Mucosa of stomach (tissue), 1 donor: Measurements from ENCODE around the gene PRMT1.

Experiments
- H3K27me3 ChIP-seq: one replicate; pipeline ENCODE4 v1.7.0; 2013; ENCODE audit warnings: mild to moderate bottlenecking, low read length; ENCODE audit not compliant: control insufficient read depth, insufficient read depth
- H3K36me3 ChIP-seq: one replicate; pipeline ENCODE4 v1.7.0; 2013; ENCODE audit warnings: low read length; ENCODE audit not compliant: control insufficient read depth, insufficient read depth
- H3K4me1 ChIP-seq: one replicate; pipeline ENCODE4 v1.7.0; 2013; ENCODE audit warnings: mild to moderate bottlenecking, low read length; ENCODE audit not compliant: control insufficient read depth, insufficient read depth
- H3K4me3 ChIP-seq: one replicate; pipeline ENCODE4 v1.7.0; 2013; ENCODE audit warnings: low read length
- H3K9ac ChIP-seq: one replicate; pipeline ENCODE4 v1.7.0; 2013; ENCODE audit warnings: mild to moderate bottlenecking, low read length, moderate library complexity
- H3K9me3 ChIP-seq: one replicate; pipeline ENCODE4 v1.7.0; 2013; ENCODE audit warnings: mild to moderate bottlenecking, low read length, moderate library complexity; ENCODE audit not compliant: control insufficient read depth
- donor health status: Pancreatic carcinoma.

Gene PRMT1

DNA sequence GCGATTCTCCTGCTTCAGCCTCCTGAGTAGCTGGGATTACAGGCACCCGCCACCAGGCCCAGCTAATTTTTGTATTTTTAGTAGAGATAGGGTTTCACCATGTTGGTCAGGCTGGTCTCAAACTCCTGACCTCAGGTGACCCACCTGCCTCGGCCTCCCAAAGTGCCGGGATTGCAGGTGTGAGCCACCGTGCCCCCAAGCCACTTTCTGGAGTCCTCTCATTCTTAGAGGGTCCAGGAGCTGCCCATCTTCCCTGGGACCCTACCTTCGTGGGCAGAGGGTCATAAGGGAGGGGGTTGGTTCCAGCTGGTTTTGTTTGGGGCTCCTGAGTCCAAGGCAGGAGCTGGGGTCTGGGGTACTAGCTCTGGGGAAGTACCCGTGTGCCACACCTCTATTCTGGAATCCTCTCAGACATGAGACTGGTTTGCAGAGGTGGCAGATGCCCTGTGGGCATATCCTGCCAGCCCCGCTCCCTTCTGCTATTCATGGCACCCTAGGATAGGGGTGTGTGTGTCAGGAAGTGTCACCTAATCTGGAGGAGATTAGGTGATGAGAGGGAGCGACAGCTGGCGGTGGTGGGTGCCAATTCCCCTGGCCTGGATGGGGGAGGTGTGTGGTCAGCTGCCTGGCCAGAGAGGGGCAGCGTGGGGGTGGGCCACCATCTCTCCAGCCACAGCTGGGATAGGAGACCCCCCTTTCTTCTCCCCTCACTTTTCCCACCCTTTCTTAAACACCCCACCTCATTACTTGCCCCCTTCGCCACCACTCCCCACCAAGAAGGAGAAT lies 2.1 kb downstream of the PRMT1 start:
- no peaks in the 10 kb centered on the region for H3K9me3 ChIP-seq
- H3K4me1 ChIP-seq = peaks cover 10% of the 10 kb centered on the region
- H3K4me3 ChIP-seq = no peak overlapping the region
- peak overlapping the region; percentile 31 for H3K9ac ChIP-seq
- no peaks in the 10 kb centered on the region for H3K27me3 ChIP-seq
- H3K36me3 ChIP-seq = peaks cover 8% of the 10 kb centered on the region

DNA sequence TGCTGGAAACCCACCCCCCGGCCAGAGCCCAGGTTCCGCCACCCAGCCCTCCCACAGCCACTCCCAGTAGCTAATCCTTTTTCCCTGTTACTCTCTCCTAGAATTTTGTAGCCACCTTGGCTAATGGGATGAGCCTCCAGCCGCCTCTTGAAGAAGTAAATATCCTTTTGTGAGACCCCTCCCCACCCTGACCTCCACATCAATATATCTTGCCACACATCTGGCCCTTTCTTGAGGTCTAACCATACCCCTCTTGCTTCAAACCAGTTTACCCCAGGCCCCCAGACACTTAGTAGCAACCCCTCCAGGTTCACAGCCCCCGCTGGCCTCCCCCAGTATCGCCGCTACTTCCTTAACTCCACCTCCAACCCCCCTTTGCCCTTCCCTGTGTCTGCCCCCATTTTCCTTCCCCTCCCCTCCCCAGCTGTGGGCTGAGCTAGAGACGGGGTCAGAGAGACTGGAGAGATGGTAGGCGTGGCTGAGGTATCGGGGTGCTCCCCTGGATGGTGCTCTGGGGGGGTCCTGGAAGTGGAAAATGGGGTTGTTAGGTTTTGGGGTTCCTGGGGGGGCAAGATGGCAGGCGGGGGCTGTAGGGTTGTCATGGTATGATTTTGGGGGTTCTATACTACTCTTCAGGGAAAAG lies 2.8 kb downstream of the PRMT1 start:
- no peaks in the 10 kb centered on the region for H3K9me3 ChIP-seq
- H3K27me3 ChIP-seq = no peaks in the 10 kb centered on the region
- H3K9ac ChIP-seq = no peak overlapping the region
- peaks cover 10% of the 10 kb centered on the region for H3K4me1 ChIP-seq
- H3K4me3 ChIP-seq = no peak overlapping the region
- peaks cover 8% of the 10 kb centered on the region for H3K36me3 ChIP-seq

DNA sequence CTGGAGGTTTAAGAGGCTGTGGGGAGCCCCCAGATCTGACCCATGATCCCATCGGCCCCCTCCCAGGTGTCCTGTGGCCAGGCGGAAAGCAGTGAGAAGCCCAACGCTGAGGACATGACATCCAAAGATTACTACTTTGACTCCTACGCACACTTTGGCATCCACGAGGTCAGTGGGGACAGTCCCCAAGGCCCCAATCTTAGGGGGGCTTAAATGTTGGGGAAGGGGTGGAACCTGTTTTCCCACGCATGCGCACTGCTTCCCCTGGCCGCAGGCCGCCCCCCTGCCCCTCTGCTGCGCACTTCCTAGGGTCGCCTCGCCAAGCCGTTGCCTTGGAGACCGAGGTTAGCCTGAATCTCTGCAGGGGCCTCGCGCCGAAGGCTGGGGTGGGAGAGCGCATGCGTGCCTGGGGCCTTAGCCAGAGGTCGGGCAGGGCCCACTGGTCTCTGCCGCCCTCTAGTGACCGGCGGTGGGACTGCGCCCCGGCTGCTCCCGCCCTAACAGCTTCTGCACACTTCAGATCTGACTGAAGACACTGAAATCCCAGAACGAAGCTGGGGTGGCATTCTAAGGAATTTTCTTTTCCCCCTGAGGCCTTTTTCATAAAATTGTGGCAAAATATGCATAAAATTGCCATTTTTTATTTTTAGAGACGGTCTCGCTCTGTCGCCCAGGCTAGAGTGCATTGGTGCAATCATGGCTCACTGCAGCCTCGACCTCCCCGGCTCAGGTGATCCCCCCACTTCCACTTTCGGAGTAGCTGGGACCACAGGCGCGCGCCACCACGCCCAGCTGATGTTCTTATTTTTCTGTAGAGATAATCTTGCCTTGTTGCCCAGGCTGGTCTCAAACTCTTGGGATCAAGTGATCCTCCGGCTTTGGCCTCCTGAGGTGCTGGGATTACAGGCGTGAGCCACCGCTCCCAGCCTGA lies 3.6 kb downstream of the PRMT1 start:
- no peaks in the 10 kb centered on the region for H3K9me3 ChIP-seq
- H3K4me3 ChIP-seq = no peak overlapping the region
- peaks cover 10% of the 10 kb centered on the region for H3K4me1 ChIP-seq
- H3K27me3 ChIP-seq = no peaks in the 10 kb centered on the region
- no peak overlapping the region for H3K9ac ChIP-seq
- peaks cover 8% of the 10 kb centered on the region for H3K36me3 ChIP-seq

DNA sequence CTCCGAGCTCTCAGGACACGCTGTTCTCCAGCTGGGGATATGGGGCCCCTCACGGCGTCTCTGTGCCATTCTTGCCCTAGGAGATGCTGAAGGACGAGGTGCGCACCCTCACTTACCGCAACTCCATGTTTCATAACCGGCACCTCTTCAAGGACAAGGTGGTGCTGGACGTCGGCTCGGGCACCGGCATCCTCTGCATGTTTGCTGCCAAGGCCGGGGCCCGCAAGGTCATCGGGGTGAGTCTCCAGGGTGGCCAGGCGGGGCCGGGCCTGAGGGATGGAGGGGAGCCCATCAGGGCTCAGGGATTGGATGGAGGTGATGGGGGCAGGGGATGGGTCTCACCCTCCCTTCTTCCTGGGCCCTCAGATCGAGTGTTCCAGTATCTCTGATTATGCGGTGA lies 4.8 kb downstream of the PRMT1 start:
- peaks cover 8% of the 10 kb centered on the region for H3K36me3 ChIP-seq
- no peaks in the 10 kb centered on the region for H3K27me3 ChIP-seq
- no peak overlapping the region for H3K9ac ChIP-seq
- H3K9me3 ChIP-seq = no peaks in the 10 kb centered on the region
- no peak overlapping the region for H3K4me3 ChIP-seq
- H3K4me1 ChIP-seq = peaks cover 7% of the 10 kb centered on the region

DNA sequence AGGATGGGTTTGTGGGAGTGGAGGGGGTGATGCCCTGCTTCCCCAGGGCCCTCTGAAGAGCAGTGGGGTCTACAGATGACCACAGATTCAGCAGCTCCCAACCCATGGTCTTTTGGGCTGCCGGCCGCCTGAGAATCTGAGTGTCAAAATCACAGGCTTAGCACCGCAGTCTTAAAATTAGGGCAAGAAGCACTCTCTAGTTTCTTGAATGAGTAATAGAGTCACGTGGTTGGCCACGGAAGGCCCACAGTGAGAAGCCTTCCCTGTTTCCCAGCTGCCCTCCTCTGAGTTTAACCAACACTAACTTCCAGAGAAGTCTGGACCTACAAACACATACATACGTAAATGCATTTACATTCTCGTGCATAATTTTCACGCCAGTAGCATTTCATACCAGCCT lies 5.2 kb downstream of the PRMT1 start:
- no peak overlapping the region for H3K9ac ChIP-seq
- peaks cover 7% of the 10 kb centered on the region for H3K4me1 ChIP-seq
- H3K27me3 ChIP-seq = no peaks in the 10 kb centered on the region
- no peaks in the 10 kb centered on the region for H3K9me3 ChIP-seq
- H3K36me3 ChIP-seq = peaks cover 8% of the 10 kb centered on the region
- no peak overlapping the region for H3K4me3 ChIP-seq

DNA sequence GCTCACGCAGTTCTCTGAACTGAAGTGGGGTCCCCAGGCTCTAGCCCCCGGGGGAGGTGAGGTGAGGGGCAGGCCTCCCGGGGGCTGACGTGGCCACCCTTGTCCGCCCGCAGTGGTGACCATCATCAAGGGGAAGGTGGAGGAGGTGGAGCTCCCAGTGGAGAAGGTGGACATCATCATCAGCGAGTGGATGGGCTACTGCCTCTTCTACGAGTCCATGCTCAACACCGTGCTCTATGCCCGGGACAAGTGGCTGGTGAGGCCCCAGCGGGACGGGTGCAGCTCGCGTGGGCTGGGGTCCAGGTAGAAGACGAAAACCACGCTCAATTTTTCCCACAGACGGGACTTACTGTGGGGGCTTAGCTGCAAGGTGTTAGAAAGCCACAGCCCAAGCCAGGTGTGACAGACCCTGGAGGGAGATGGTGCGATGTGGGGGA lies 6.8 kb downstream of the PRMT1 start:
- Histone ChIP-seq H3K9me3 (no peaks in the 10 kb centered on the region), H3K4me3 (no peak overlapping the region), H3K36me3 (peaks cover 8% of the 10 kb centered on the region), H3K27me3 (no peaks in the 10 kb centered on the region), H3K9ac (no peak overlapping the region), H3K4me1 (peaks cover 7% of the 10 kb centered on the region)

DNA sequence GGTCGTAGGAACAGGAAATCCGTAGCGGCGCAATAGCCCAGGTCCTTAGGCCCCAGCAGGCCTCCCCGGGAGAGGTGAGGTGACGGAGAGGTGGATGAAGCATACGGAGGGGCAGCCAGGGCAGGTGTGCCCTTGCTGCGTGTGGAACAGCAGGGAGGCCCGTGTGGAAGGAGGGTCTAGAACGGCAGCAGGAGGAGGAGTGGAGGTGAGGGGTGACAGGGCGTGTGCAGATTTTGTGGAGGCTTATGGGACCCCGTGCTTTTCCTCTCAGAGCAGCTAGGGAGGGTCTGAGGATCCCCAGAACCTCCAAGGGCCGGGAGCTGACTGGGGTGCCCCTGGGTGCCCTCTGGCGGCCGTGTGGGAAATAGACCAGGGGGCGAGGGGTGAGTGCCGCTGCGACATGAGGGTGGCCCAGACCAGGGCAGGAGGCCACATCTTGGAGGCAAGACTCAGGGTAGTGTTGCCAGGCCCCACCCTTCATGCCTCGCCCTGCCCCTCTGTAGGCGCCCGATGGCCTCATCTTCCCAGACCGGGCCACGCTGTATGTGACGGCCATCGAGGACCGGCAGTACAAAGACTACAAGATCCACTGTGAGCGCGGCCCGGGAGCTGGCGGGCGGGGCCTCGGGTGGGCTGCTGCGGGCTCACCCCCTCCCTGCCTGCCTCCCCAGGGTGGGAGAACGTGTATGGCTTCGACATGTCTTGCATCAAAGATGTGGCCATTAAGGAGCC lies 7.3 kb downstream of the PRMT1 start:
- Histone ChIP-seq H3K9ac (no peak overlapping the region), H3K4me3 (no peak overlapping the region), H3K4me1 (peaks cover 9% of the 10 kb centered on the region), H3K27me3 (peaks cover 3% of the 10 kb centered on the region), H3K36me3 (peaks cover 8% of the 10 kb centered on the region), H3K9me3 (no peaks in the 10 kb centered on the region)

DNA sequence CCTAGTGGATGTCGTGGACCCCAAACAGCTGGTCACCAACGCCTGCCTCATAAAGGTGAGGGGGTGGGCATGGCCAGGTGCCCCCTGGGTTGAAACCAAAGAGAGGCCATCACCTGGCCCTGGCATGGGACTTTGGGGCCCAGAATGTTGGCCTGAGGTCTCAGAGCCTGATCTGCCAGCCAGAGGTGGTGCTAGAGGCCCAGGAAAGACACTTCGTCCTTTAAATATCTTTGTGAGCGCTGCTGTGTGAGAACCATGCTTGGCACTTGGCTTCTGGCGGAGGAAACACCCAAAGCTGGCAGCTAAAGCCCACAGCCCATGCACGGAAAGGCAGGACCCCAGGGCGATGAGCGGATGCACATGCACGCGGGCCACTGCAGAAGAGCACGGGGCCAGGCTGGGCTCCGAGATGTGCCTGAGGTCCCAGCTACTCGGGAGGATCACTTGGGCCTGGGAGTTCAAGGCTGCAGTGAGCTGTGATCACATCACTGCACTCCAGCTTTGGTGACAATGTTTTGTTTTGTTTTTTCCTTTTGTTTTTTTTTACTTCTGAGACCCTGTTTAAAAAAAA lies 8.0 kb downstream of the PRMT1 start:
- Histone ChIP-seq H3K4me3 (no peak overlapping the region), H3K9me3 (no peaks in the 10 kb centered on the region), H3K36me3 (peaks cover 8% of the 10 kb centered on the region), H3K27me3 (peaks cover 7% of the 10 kb centered on the region), H3K9ac (no peak overlapping the region), H3K4me1 (peaks cover 14% of the 10 kb centered on the region)

DNA sequence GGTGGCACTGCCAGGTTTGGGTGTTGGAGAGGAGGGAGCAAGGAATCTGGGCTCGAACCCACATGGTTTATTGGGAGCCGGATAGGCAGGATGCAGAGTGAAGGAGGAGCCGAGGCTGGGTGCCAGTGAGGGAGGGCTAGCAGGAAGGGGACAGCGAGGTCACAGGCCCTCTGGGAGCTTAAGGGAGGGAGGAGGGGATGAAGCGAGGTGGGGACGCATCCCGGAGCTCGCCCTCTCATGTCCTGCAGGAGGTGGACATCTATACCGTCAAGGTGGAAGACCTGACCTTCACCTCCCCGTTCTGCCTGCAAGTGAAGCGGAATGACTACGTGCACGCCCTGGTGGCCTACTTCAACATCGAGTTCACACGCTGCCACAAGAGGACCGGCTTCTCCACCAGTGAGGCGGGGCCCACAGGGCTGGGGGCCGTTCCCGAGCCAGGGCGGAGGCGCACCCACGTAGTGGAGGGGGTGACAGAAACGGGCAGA lies 8.8 kb downstream of the PRMT1 start:
- peaks cover 8% of the 10 kb centered on the region for H3K36me3 ChIP-seq
- peaks cover 16% of the 10 kb centered on the region for H3K4me1 ChIP-seq
- peaks cover 15% of the 10 kb centered on the region for H3K27me3 ChIP-seq
- no peak overlapping the region for H3K9ac ChIP-seq
- no peaks in the 10 kb centered on the region for H3K9me3 ChIP-seq
- no peak overlapping the region for H3K4me3 ChIP-seq

DNA sequence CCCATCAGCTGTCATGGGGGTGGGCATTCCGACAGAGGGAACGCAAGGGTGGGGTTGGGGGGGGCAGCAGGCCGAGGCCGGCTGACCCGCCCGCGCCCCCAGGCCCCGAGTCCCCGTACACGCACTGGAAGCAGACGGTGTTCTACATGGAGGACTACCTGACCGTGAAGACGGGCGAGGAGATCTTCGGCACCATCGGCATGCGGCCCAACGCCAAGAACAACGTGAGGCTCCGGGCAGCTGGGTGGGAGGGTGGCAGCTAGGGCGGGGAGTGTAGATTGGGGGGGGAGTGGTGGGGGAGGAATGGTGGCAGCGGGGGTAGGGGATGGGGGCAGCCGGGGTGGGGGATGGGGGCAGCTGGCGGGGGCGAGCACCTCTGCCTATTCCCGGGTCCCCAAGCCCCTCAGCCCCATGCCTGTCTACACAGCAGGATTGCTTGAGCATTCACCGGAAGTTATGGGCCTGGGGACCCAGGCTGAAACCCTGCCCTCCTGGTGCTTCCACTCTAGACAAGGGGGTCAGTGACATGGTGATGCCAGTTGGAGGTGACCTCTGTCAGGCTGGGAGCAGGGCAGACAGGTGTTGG lies 9.5 kb downstream of the PRMT1 start:
- H3K36me3 ChIP-seq = peaks cover 8% of the 10 kb centered on the region
- H3K27me3 ChIP-seq = peaks cover 22% of the 10 kb centered on the region
- H3K4me1 ChIP-seq = peaks cover 16% of the 10 kb centered on the region
- H3K9me3 ChIP-seq = no peaks in the 10 kb centered on the region
- H3K4me3 ChIP-seq = no peak overlapping the region
- H3K9ac ChIP-seq = no peak overlapping the region

DNA sequence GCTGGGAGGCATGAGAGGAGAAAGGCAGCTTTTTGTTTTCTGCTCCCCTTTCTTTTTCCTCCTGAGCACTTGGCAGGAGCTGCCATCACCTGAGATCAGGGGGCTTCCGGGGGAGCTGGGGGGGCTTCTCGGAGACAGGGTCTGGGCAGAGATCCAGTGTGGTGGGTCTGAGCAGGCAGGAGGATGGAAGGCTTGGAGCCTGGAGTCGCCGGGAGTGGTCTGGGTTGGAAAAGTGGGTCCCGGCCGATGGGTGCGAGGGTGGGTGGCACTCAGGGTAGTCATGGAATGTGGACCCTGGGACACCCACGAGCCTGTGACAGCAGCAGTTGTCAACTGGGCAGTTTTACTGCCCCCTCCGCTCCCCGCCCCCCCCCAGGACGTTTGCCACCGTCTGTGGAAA lies 10.1 kb downstream of the PRMT1 start:
- Histone ChIP-seq H3K27me3 (peaks cover 24% of the 10 kb centered on the region), H3K4me3 (no peak overlapping the region), H3K9me3 (no peaks in the 10 kb centered on the region), H3K36me3 (peaks cover 3% of the 10 kb centered on the region), H3K4me1 (peaks cover 16% of the 10 kb centered on the region), H3K9ac (no peak overlapping the region)
